ENCODE results near the gene SLC29A1. TPM values are rescaled to one million over a fixed set of nuclear protein-coding genes. Genes with fewer than 3 reads are reported as not detected.
A peak's percentile ranks its signal among the peaks of the same experiment; 100 is the strongest.

The SLC29A1 gene
- total RNA-seq, 3 donors from 2014 or later: 106 to 140 (median 110) TPM

- no peak for DNase-seq (ENCODE audit: low spot score in 2 of 2)
- no peak for TF ChIP-seq POLR2A (IDR thresholded peaks at IDR 0.05)
- no peak for TF ChIP-seq CTCF (IDR thresholded peaks at IDR 0.05)
- no peak for TF ChIP-seq POLR2AphosphoS5 (IDR thresholded peaks at IDR 0.05)
- Histone ChIP-seq H3K36me3 (no peaks in the 10 kb centered on the region), H3K27ac (no peak overlapping the region), H3K4me1 (no peaks in the 10 kb centered on the region), H3K9me3 (no peaks in the 10 kb centered on the region), H3K27me3 (no peaks in the 10 kb centered on the region), H3K4me3 (no peak overlapping the region)
- intact Hi-C loops (cut with DNase I; ENCODE audit: low total_unique reads): no loop called here
Measured at GRCh38 chr6:44188819-44189218, 34.6 kb upstream of the SLC29A1 start.

GRCh38 chr6:44189257-44189656, 34.1 kb upstream of the SLC29A1 start:
- H3K4me3 ChIP-seq: no peak overlapping the region
- no peak for TF ChIP-seq POLR2A (IDR thresholded peaks at IDR 0.05)
- TF ChIP-seq CTCF (IDR thresholded peaks at IDR 0.05): no peak
- TF ChIP-seq POLR2AphosphoS5 (IDR thresholded peaks at IDR 0.05): no peak
- no peaks in the 10 kb centered on the region for H3K9me3 ChIP-seq
- no peak overlapping the region for H3K27ac ChIP-seq
- no peaks in the 10 kb centered on the region for H3K36me3 ChIP-seq
- H3K27me3 ChIP-seq: no peaks in the 10 kb centered on the region
- H3K4me1 ChIP-seq: no peaks in the 10 kb centered on the region
- intact Hi-C loops (cut with DNase I; ENCODE audit: low total_unique reads): no loop called here
- DNase-seq (ENCODE audit: low spot score in 2 of 2): no peak

DNA sequence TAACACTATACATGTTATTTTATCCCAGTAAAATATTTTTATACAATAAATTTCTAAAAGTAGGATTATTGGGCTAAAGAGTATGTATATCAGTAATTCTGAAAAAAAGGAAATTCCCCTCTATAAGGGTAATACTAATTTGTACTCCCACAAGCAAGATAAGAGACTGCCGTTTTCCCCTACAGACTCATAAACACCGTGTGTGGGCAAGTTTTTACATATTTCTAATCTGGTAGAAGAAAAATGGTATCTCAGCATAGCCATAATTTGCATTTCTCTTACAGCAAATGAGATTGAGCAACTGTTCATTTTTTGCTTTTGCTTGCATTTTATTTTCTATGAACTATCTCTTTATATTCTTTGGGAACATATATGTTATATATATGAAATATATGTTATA, 32.7 kb upstream of the SLC29A1 start:
- H3K4me3 ChIP-seq: no peak overlapping the region
- no peaks in the 10 kb centered on the region for H3K9me3 ChIP-seq

GRCh38 chr6:44192428-44193041, 30.9 kb upstream of the SLC29A1 start:
- TF ChIP-seq CTCF (IDR thresholded peaks at IDR 0.05): no peak
- no peak for TF ChIP-seq POLR2AphosphoS5 (IDR thresholded peaks at IDR 0.05)
- TF ChIP-seq POLR2A (IDR thresholded peaks at IDR 0.05): no peak
- Histone ChIP-seq H3K36me3 (no peaks in the 10 kb centered on the region), H3K4me1 (no peaks in the 10 kb centered on the region), H3K4me3 (peak overlapping the region in 2 of 3 donors; percentile 1 to 22), H3K27me3 (no peaks in the 10 kb centered on the region), H3K27ac (peak overlapping the region in 1 of 2 donors; percentile 55), H3K9me3 (no peaks in the 10 kb centered on the region)
- intact Hi-C loops (cut with DNase I; ENCODE audit: low total_unique reads): no loop called here
- DNase-seq (ENCODE audit: low spot score in 2 of 2): no peak

More for the DNA sequence above, 32.7 kb upstream of the SLC29A1 start:
- Histone ChIP-seq H3K4me1 (no peaks in the 10 kb centered on the region), H3K27me3 (no peaks in the 10 kb centered on the region), H3K36me3 (no peaks in the 10 kb centered on the region), H3K27ac (no peak overlapping the region)
- no peak for DNase-seq (ENCODE audit: low spot score in 2 of 2)
- intact Hi-C loops (cut with DNase I; ENCODE audit: low total_unique reads): no loop called here
- TF ChIP-seq POLR2A (IDR thresholded peaks at IDR 0.05) (no peak), CTCF (IDR thresholded peaks at IDR 0.05) (no peak), POLR2AphosphoS5 (IDR thresholded peaks at IDR 0.05) (no peak)

DNA sequence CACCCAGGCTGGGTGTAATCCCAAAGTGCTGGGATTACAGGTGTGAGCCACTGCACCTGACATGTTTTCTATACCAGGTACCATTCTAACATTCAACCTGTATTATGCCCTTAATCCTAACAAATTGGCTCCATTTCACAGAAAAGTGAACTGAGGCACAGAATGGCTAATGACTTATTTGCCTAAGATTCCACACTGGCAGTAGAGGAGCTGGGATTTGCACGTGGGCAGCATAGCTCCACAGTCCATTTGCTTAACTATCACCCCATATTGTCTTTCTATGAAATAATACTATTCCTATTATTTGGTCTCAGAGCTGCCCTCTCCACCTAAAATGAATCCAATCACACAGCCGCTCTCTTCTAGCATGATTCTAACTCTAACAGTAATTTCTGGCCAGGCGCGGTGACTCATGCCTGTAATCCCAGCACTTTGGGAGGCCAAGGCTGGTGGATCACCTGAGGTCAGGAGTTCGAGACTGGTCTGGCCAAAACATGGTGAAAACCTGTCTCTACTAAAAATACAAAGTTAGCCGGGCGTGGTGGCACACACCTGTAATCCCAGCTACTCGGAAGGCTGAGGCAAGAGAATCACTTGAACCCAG, 30.0 kb upstream of the SLC29A1 start:
- no peak for DNase-seq (ENCODE audit: low spot score in 2 of 2)
- no peaks in the 10 kb centered on the region for H3K27me3 ChIP-seq
- no peaks in the 10 kb centered on the region for H3K9me3 ChIP-seq
- H3K4me3 ChIP-seq: no peak overlapping the region
- no peak overlapping the region for H3K27ac ChIP-seq
- H3K4me1 ChIP-seq: no peaks in the 10 kb centered on the region
- intact Hi-C loops (cut with DNase I; ENCODE audit: low total_unique reads): no loop called here
- TF ChIP-seq CTCF (IDR thresholded peaks at IDR 0.05) (no peak), POLR2AphosphoS5 (IDR thresholded peaks at IDR 0.05) (no peak), POLR2A (IDR thresholded peaks at IDR 0.05) (no peak)
- no peaks in the 10 kb centered on the region for H3K36me3 ChIP-seq

Data from breast epithelium (tissue), 4 donors.